NCI-H2196 (cell line): ENCODE results near the gene UPK1B.
A peak's percentile ranks its signal among the peaks of the same experiment; 100 is the strongest.

Source experiments
- DNase-seq: peaks from one replicate; lab custom pipeline; 2025; ENCODE audit not compliant: unreplicated experiment; lab: John Stamatoyannopoulos, UW

The UPK1B gene

DNA sequence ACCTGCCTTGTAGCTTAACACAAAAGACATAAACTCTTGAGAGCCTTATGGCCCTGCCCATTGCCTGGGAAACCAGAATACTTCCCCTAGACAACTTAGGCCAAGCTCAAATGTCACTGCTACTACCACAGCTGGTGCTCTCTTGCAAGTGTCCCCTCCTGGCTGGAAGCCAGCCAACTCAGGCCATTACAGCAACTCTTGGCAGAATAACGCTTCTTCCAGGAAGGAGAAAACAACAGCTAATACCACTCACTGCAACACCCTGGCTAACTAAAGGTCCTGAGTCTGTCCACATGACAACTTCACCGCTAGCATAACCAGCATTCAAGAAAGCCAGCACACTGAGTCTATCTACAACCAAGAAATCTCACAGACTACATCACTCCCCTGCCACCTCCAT, 72.4 kb downstream of the UPK1B start:
- peak; percentile 77 for DNase-seq
